Measurements from ENCODE around the gene NET1. TPM values are rescaled to one million over a fixed set of nuclear protein-coding genes. Genes with fewer than 3 reads are reported as not detected.

NET1 gene
- total RNA-seq, 1 experiment from 2014 or later, result 13.0 TPM

DNA sequence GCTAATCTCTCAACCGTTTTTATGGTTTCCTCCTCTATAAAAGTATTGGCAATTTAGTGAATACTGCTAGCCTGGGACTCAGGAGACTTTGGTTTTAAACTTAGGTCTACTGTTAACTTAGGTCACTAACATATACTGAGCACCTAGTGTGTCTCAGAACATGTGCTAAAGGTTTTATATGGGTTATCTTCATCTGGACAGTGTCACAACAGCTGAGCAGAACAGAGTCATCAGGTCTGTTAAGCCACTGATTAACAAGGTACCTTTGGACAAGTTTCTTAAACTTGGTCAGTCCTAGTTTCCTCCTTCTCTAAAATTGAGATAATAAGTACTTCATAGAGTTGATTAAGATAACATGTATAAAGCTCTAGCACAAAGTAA is 30.6 kb downstream of the NET1 start:
- no peak for DNase-seq (ENCODE audit: low spot score)

- DNase-seq (ENCODE audit: low spot score), result no peak
These were observed 31.1 kb downstream of the NET1 start for GRCh38 chr10:5443429-5443828.

DNA sequence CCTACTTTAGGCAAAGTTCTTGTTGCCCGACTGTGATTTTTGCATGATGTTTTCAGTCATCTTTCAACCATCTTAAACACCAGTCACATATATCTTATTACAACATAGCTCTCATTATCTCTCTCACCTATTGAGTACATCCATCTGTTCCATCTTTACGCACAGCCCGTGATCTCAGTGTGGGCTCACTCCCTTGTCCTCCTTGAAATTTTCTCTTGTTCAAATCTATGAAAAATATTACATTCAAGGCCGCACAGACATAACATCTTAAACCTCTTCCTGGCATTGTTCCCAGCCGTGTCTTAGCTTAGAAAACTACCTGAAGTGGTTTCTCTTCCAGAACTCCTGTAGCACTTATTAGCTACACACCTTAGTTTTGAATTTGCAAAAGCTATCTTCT is 32.6 kb downstream of the NET1 start:
- no peak for DNase-seq (ENCODE audit: low spot score)

DNA sequence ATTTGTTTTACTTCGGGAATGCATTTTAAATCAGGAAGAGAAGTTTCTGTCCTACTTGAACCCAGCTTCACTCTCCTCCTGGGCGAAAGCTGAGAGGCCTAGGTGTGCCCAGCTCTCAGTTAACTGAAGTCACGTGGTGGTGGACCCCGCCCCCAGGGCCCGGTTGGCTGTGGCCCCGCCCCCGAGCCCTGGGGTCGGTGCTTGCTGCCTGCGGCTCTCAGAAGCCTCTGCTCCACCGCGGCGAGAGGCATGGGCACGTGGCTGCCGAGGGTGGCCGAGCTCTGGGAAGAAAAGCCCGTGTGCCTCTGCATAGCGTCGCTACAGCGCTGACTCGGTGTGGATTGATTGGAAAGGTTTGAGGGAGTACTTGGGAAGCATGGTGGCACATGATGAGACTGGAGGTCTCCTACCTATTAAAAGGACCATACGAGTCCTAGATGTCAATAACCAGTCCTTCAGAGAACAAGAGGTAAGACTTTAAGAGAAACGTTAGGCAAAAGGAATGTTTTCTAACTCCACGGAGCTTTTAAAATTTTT is 34.1 kb downstream of the NET1 start:
- no peak for DNase-seq (ENCODE audit: low spot score)

- DNase-seq (ENCODE audit: low spot score), result no peak
These were observed 34.7 kb downstream of the NET1 start for GRCh38 chr10:5447056-5447455.

- DNase-seq (ENCODE audit: low spot score), result no peak
These were observed 35.3 kb downstream of the NET1 start for GRCh38 chr10:5447611-5448071.

GRCh38 chr10:5448333-5449001 is 36.1 kb downstream of the NET1 start:
- DNase-seq (ENCODE audit: low spot score), result no peak

- no peak for DNase-seq (ENCODE audit: low spot score)
These were observed 36.9 kb downstream of the NET1 start for GRCh38 chr10:5449227-5449626.

DNA sequence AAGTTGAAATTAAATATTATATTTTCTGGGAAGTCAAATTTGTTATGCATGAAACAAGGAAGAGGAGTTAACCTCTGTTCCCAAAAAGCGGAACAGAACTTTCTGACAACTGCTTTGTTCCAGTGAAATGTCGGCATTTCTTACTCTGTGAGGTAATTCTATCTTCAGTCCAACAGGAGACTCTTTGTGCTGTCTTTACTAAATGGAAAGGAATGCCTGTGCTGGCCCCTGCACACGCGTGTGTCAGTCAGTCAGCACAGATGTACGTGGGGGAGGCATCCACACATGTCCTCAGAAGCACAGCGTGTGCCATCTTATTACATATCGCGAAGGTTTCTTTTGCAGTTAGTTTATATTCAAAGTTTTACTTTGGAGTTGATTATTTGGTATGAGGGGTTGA is 37.5 kb downstream of the NET1 start:
- no peak for DNase-seq (ENCODE audit: low spot score)

GRCh38 chr10:5450605-5451384 is 38.4 kb downstream of the NET1 start:
- DNase-seq (ENCODE audit: low spot score), result no peak

- no peak for DNase-seq (ENCODE audit: low spot score)
These were observed 41.6 kb downstream of the NET1 start for GRCh38 chr10:5453749-5454489.

DNA sequence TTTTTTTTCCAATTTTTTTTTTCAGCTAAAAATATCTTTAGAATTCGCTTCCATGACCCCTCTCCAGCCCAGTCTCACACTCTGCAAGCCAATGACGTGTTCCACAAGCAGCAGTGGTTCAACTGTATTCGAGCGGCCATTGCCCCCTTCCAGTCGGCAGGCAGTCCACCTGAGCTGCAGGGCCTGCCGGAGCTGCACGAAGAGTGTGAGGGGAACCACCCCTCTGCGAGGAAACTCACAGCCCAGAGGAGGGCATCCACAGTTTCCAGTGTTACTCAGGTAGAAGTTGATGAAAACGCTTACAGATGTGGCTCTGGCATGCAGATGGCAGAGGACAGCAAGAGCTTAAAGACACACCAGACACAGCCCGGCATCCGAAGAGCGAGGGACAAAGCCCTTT is 44.2 kb downstream of the NET1 start:
- no peak for DNase-seq (ENCODE audit: low spot score)

DNA sequence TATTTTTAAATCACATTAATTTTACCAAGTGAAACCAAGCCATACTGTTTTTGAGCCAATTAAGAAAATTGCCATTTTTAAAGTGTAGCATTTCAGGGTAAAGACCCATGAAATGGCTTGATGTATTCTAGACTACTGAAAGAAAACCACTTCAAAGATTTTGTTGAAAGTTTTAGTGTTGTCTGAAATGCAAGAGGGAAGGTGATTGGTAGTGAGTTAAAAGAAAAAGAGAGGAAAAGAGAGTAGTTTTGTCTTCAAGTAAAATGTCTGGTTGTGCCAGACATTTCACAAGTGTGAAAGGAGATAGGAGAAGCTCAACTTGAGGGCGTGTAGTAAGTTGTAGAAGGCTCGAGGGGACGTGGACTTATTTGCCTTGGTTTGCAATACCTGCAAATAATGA is 45.4 kb downstream of the NET1 start:
- DNase-seq (ENCODE audit: low spot score), result no peak

DNA sequence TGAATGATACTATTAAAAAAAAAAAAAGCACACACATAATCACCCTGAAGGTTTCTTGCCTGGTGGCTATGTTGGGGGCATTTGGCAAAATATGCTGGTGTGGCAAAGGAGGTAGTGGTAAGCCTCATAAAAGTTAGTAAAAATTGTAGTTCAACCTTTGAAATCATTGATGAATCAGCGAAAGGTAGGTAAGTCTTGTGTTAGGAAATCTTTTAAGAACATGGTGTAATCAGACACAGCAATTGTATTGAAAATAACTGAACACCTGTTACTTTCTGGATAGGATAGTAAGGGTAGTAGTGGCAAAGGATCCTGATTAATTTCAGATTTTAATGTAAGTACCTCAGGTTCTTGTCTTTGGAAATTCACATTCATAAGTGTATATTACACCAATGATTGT is 46.1 kb downstream of the NET1 start:
- DNase-seq (ENCODE audit: low spot score), result no peak

GRCh38 chr10:5458949-5459747 is 46.8 kb downstream of the NET1 start:
- DNase-seq (ENCODE audit: low spot score), result no peak

- no peak for DNase-seq (ENCODE audit: low spot score)
These were observed 48.3 kb downstream of the NET1 start for GRCh38 chr10:5460468-5461202.

- DNase-seq (ENCODE audit: low spot score), result no peak
These were observed 48.8 kb downstream of the NET1 start for GRCh38 chr10:5461203-5461588.

DNA sequence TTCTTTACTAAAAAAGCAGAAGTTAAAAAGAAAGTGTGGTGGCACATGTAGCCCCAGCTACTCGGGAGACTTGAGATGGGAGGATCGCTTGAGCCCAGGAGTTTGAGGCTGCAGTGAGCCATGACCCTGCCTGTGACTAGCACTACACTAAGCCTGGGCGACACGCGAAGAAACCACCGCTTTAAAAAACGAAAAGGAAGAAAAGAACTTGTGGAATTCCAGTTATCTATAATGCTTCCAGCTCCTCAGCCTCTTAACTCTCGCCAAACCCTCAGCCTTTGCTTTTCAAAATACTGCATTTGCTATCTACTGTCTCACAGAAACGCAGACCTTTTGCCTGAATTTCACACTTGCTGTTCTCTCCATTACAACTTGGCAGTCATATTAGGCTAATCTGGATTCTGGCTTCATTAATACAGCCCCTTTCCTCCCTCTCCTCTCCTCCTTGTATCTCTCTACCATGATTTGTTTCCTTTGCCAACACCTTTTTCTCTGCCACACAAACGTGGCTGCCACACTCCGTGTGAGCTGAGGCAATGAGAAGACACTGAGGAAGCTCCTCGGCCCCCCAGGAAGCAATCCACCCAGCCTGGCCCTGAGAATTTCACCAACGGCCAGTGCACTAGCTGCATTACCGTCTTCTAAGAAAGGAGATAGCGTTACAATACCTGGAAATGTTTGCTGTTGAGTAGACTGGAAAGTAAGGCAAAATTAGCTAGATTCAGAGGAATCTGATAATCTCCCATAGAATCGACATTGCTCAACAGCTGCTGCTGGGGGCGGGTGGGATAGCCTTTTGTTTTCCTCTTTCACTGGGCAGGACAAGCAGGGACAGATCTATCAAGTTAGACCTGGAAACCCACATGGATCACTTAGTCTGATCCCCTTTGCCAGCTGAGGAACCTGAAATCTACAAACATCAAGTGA is 49.8 kb downstream of the NET1 start:
- no peak for DNase-seq (ENCODE audit: low spot score)

DNA sequence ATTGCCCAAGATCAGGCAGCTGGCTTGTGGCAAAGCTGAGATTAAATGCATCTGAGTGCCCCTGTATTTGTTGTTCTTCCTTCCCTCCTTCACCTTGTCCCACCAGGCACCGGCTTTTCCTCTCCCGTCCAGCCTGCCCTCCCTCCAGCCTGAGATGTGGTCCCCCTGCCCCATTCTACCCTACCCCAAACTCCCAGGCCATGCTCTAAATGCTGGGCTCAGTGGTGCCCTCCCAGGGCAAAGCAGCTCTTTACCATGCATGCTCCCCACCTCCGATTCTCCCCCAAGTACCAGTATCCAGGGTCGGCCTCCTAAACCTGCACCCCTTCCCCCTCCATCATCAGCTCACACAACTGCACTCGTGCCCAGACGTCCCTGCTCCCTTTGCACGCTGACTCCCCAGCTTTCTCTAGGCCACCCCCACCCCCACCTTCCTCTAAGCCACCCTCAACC is 50.5 kb downstream of the NET1 start:
- no peak for DNase-seq (ENCODE audit: low spot score)

DNA sequence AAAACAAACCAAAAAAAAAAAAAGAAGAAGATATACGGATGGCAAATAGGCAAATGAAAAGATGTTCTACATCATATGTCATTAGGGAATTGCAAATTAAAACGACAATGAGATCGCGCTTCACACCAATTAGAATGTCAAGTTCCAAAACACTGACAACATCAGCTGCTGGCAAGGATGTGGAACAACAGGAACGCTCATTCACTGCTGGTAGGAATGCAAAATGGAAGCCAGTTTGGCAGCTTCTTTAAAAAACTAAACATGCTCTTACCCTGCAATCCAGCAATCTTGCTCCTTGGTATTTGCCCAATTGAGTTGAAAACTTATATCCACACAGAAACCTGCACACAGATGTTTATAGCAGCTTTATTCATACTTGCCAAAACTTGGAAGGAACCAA is 52.2 kb downstream of the NET1 start:
- DNase-seq (ENCODE audit: low spot score), result no peak
